Mesothelial cell of epicardium (in vitro differentiated cells): Measurements from ENCODE around the gene PRG2. TPM values are rescaled to one million over a fixed set of nuclear protein-coding genes. Genes with fewer than 3 reads are reported as not detected.

Experiments
- DNase-seq, 2 experiments: peaks; one replicate each; pipeline ENCODE4 v3.0.0; 2021; ENCODE audit warnings: low spot score in 2 of 2; ENCODE audit not compliant: unreplicated experiment in 2 of 2
- H3K27ac Mint-ChIP-seq: 2 replicates; pipeline ENCODE4 v1.8.0; 2021; ENCODE audit warnings: mixed read lengths
- H3K27me3 Mint-ChIP-seq: 2 replicates; pipeline ENCODE4 v1.8.0; 2021; ENCODE audit warnings: low read depth, mixed read lengths
- H3K36me3 Mint-ChIP-seq: 2 replicates; pipeline ENCODE4 v1.8.0; 2021; ENCODE audit warnings: mixed read lengths
- H3K4me1 Mint-ChIP-seq: 2 replicates; pipeline ENCODE4 v1.8.0; 2021; ENCODE audit warnings: mixed read lengths
- H3K4me3 Mint-ChIP-seq: 2 replicates; pipeline ENCODE4 v1.8.0; 2021; ENCODE audit warnings: mild to moderate bottlenecking, moderate library complexity, mixed read lengths
- H3K9me3 Mint-ChIP-seq: 2 replicates; pipeline ENCODE4 v1.8.0; 2021; ENCODE audit warnings: mixed read lengths
- CTCF ChIP-seq: fragments of 200-600 bp; sonication (generic); IDR thresholded peaks from one replicate; pipeline ENCODE4 v1.5.0; 2021; ENCODE audit warnings: antibody characterized with exemption; ENCODE audit not compliant: unreplicated experiment
- total RNA-seq: library from RNA; stranded (reverse); gene quantifications from 3 replicates; pipeline ENCODE4 v1.2.1, GENCODE V29; 2021

The PRG2 gene
- total RNA-seq, 1 donor from 2014 or later: not detected

DNA sequence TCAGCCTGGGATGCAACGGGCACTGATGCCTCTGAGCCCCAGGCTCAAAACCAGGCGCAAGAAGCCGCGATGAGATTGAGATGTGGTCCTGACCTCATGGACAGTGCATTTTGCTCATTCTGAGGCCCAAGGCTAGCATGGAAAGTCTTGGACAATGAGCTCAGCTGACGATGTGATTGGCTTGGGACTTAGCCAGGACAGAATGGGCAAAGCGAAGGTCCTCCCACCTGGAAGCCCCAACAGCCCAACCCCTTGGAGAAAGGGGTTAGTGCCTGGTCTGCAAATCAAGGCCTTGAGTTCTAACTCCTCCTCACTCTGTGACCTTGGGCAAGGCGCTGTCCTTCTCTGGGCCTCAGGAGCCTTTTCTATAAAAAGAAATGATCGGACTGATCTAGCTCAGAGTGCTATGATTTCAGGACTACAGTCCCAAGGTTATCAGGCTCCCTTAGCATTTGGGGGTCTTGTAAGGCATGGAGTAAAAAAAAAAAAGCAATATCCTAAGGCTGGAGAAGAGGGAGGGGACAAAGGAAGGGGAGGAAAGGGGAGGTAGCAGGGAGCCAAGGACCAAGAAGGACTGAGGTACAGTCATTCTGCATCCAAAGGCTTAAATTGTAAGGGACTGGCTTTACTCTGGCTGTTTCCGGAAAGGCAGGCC lies 33.8 kb upstream of the PRG2 start:
- Mint-ChIP-seq H3K9me3 (no peaks in the 10 kb centered on the region), H3K4me3 (peak overlapping the region; percentile 15), H3K4me1 (peaks cover 25% of the 10 kb centered on the region), H3K27me3 (peaks cover 21% of the 10 kb centered on the region), H3K36me3 (peaks cover 7% of the 10 kb centered on the region), H3K27ac (peak overlapping the region; percentile 25)
- no peak for TF ChIP-seq CTCF
- no peak for DNase-seq

DNA sequence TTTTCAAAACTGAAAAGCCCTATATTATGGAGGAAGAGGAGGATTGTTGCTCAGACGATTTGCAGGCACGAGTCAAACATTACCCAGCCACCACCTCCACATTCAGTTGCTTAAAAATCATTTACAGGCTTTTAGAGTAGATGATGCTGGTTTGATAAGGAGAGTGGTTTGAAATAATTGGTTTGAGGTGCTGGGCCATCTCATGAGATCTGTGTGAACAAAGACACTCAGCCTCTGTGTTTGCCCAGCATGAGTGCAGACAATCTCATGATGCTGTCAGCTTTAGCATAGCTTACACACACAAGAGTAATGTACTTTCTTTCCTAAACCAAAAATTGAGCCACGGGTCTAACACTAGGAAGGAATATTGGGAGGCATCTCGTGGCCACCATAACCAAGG lies 32.2 kb upstream of the PRG2 start:
- Mint-ChIP-seq H3K4me1 (peaks cover 24% of the 10 kb centered on the region), H3K9me3 (no peaks in the 10 kb centered on the region), H3K36me3 (peaks cover 9% of the 10 kb centered on the region), H3K27me3 (peaks cover 5% of the 10 kb centered on the region), H3K4me3 (no peak overlapping the region), H3K27ac (no peak overlapping the region)
- no peak for DNase-seq
- TF ChIP-seq CTCF: no peak

- Mint-ChIP-seq H3K4me1 (peaks cover 17% of the 10 kb centered on the region), H3K4me3 (no peak overlapping the region), H3K27ac (no peak overlapping the region), H3K27me3 (no peaks in the 10 kb centered on the region), H3K9me3 (no peaks in the 10 kb centered on the region), H3K36me3 (peaks cover 17% of the 10 kb centered on the region)
- no peak for DNase-seq
- TF ChIP-seq CTCF: no peak
Observed at GRCh38 chr11:57421805-57422204, 31.4 kb upstream of the PRG2 start.

- no peak for TF ChIP-seq CTCF
- Mint-ChIP-seq H3K4me1 (peaks cover 11% of the 10 kb centered on the region), H3K4me3 (no peak overlapping the region), H3K27ac (no peak overlapping the region), H3K36me3 (peaks cover 19% of the 10 kb centered on the region), H3K27me3 (no peaks in the 10 kb centered on the region), H3K9me3 (no peaks in the 10 kb centered on the region)
- no peak for DNase-seq
Observed at GRCh38 chr11:57421066-57421465, 30.6 kb upstream of the PRG2 start.

GRCh38 chr11:57419146-57419545 lies 28.7 kb upstream of the PRG2 start:
- Mint-ChIP-seq H3K27me3 (no peaks in the 10 kb centered on the region), H3K36me3 (peaks cover 32% of the 10 kb centered on the region), H3K4me3 (no peak overlapping the region), H3K4me1 (no peaks in the 10 kb centered on the region), H3K27ac (no peak overlapping the region), H3K9me3 (no peaks in the 10 kb centered on the region)
- DNase-seq: no peak
- TF ChIP-seq CTCF: no peak

DNA sequence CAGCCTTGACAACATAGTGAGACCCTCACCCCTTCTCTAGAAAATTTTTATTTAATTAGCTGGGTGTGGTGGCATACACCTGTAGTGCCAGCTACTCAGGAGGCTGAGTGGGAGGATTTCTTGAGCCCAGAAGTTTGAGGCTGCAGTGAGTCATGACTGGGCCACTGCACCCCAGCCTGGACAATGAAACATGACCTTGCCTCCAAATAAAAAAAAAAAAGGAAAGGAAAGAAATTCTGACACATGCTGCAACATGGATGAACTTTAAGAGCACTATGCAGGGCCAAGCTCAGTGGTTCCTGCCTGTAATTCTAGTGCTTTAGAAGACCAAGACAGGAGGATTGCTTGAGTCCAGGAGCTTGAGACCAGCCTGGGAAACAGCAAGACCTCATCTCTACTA lies 27.7 kb upstream of the PRG2 start:
- Mint-ChIP-seq H3K9me3 (no peaks in the 10 kb centered on the region), H3K4me3 (no peak overlapping the region), H3K36me3 (peaks cover 38% of the 10 kb centered on the region), H3K4me1 (no peaks in the 10 kb centered on the region), H3K27me3 (no peaks in the 10 kb centered on the region), H3K27ac (no peak overlapping the region)
- no peak for DNase-seq
- TF ChIP-seq CTCF: no peak
